Smooth muscle cell (in vitro differentiated cells): Measurements from ENCODE around the gene NDUFS3. TPM values are rescaled to one million over a fixed set of nuclear protein-coding genes. Genes with fewer than 3 reads are reported as not detected.

Experiments used
- DNase-seq: peaks from one replicate; lab custom pipeline; 2025; ENCODE audit not compliant: unreplicated experiment; lab: John Stamatoyannopoulos, UW
- H2AFZ ChIP-seq: fragments of 200-600 bp; sonication (generic); 2 replicates; pipeline ENCODE4 v1.6.0; 2016; ENCODE audit warnings: antibody characterized with exemption, low read depth, mild to moderate bottlenecking
- H3F3A ChIP-seq: fragments of 200-600 bp; sonication (generic); 2 replicates; pipeline ENCODE4 v1.6.0; 2017; ENCODE audit warnings: antibody characterized with exemption, low read depth
- H3K27ac ChIP-seq: fragments of 200-600 bp; sonication (generic); 2 replicates; pipeline ENCODE4 v1.5.1; 2016; ENCODE audit warnings: low read depth, mild to moderate bottlenecking
- H3K27me3 ChIP-seq: fragments of 200-600 bp; sonication (generic); 2 replicates; pipeline ENCODE4 v1.6.1; 2016; ENCODE audit warnings: low read depth, mild to moderate bottlenecking
- H3K36me3 ChIP-seq: fragments of 200-600 bp; sonication (generic); 2 replicates; pipeline ENCODE4 v1.5.1; 2016; ENCODE audit warnings: low read depth
- H3K4me1 ChIP-seq: fragments of 200-600 bp; sonication (generic); 2 replicates; pipeline ENCODE4 v1.5.1; 2016; ENCODE audit warnings: low read depth
- H3K4me2 ChIP-seq: fragments of 200-600 bp; sonication (generic); 2 replicates; pipeline ENCODE4 v1.6.0; 2016; ENCODE audit warnings: mild to moderate bottlenecking
- H3K4me3 ChIP-seq: fragments of 200-600 bp; sonication (generic); 2 replicates; pipeline ENCODE4 v1.5.1; 2016; ENCODE audit warnings: mild to moderate bottlenecking
- H3K79me2 ChIP-seq: fragments of 200-600 bp; sonication (generic); 2 replicates; pipeline ENCODE4 v1.6.0; 2016; ENCODE audit warnings: low read depth, mild to moderate bottlenecking
- H3K9ac ChIP-seq: fragments of 200-600 bp; sonication (generic); 2 replicates; pipeline ENCODE4 v1.6.0; 2016; ENCODE audit warnings: low read depth
- H3K9me3 ChIP-seq: fragments of 200-600 bp; sonication (generic); replicated peaks from 2 replicates; pipeline ENCODE4 v1.5.1; 2016; ENCODE audit warnings: low read depth
- H4K20me1 ChIP-seq: fragments of 200-600 bp; sonication (generic); 2 replicates; pipeline ENCODE4 v1.6.0; 2016; ENCODE audit warnings: low read depth
- CTCF ChIP-seq: fragments of 200-600 bp; sonication (generic); IDR thresholded peaks from 2 replicates; pipeline ENCODE4 v1.5.1; 2017; ENCODE audit warnings: borderline replicate concordance, mild to moderate bottlenecking, antibody characterized with exemption; ENCODE audit not compliant: insufficient read depth, poor library complexity, severe bottlenecking
- WGBS: methylation state at CpG from one replicate; pipeline ENCODE4 v1.1.7; 2016; ENCODE audit warnings: low lambda C conversion rate; 5-methylcytosine and 5-hydroxymethylcytosine counted together
- polyA plus RNA-seq: library from polyadenylated mRNA; unstranded; fragments of >200 nt; fragmentation: Nextera tagmentation; extraction: Ambion mirVana; gene quantifications from 2 replicates; pipeline ENCODE4 v1.2.1, GENCODE V29; 2016
- total RNA-seq: library from RNA; depleted of rRNA; stranded (reverse); fragments of >200 nt; gene quantifications from 2 replicates; pipeline ENCODE4 v1.2.3, GENCODE V29; 2014

NDUFS3 gene
- total and polyA plus RNA-seq, 2 experiments from 2014 or later, result 53.8 to 110 TPM

GRCh38 chr11:47570651-47571356 is 8.1 kb upstream of the NDUFS3 start:
- Histone ChIP-seq H3K9me3 (no peaks in the 10 kb centered on the region), H3K4me1 (no peaks in the 10 kb centered on the region), H4K20me1 (peaks cover 6% of the 10 kb centered on the region), H3K36me3 (no peaks in the 10 kb centered on the region), H3K9ac (no peak overlapping the region), H3K27ac (no peak overlapping the region), H2AFZ (no peak overlapping the region), H3F3A (no peaks in the 10 kb centered on the region), H3K4me3 (no peak overlapping the region), H3K27me3 (no peaks in the 10 kb centered on the region), H3K79me2 (peaks cover 41% of the 10 kb centered on the region), H3K4me2 (no peak overlapping the region)
- DNase-seq, result no peak
- no peak for TF ChIP-seq CTCF
- 97% methylated on average over 3 of the region's 3 CpGs for WGBS

- peak overlapping the region; percentile 17 for H3K27ac ChIP-seq
- no peaks in the 10 kb centered on the region for H3F3A ChIP-seq
- peaks cover 6% of the 10 kb centered on the region for H4K20me1 ChIP-seq
- H3K27me3 ChIP-seq, result no peaks in the 10 kb centered on the region
- H3K36me3 ChIP-seq, result no peaks in the 10 kb centered on the region
- no peak overlapping the region for H3K9ac ChIP-seq
- peaks cover 38% of the 10 kb centered on the region for H3K79me2 ChIP-seq
- H3K4me2 ChIP-seq, result no peak overlapping the region
- WGBS, result 98% methylated on average over 4 of the region's 4 CpGs
- no peak overlapping the region for H2AFZ ChIP-seq
- no peaks in the 10 kb centered on the region for H3K9me3 ChIP-seq
- no peak overlapping the region for H3K4me3 ChIP-seq
- no peaks in the 10 kb centered on the region for H3K4me1 ChIP-seq
- DNase-seq, result no peak
- no peak for TF ChIP-seq CTCF
Measured at GRCh38 chr11:47571357-47571729, 7.5 kb upstream of the NDUFS3 start.

- WGBS, result 77% methylated on average over 1 of the region's 1 CpG
- peaks cover 38% of the 10 kb centered on the region for H3K79me2 ChIP-seq
- no peak for TF ChIP-seq CTCF
Measured at GRCh38 chr11:47571895-47572294, 7.0 kb upstream of the NDUFS3 start.

GRCh38 chr11:47572715-47573255 is 6.1 kb upstream of the NDUFS3 start:
- Histone ChIP-seq H3K27ac (peak overlapping the region; percentile 17), H3K4me1 (peaks cover 2% of the 10 kb centered on the region), H3K9ac (no peak overlapping the region), H2AFZ (no peak overlapping the region), H3F3A (no peaks in the 10 kb centered on the region), H3K4me3 (no peak overlapping the region), H4K20me1 (peaks cover 6% of the 10 kb centered on the region), H3K27me3 (no peaks in the 10 kb centered on the region), H3K36me3 (no peaks in the 10 kb centered on the region), H3K79me2 (peaks cover 39% of the 10 kb centered on the region), H3K9me3 (no peaks in the 10 kb centered on the region), H3K4me2 (no peak overlapping the region)
- TF ChIP-seq CTCF, result no peak
- 97% methylated on average over 8 of the region's 8 CpGs for WGBS
- DNase-seq, result no peak

More at GRCh38 chr11:47571895-47572294, 7.0 kb upstream of the NDUFS3 start:
- H3K27me3 ChIP-seq, result no peaks in the 10 kb centered on the region
- no peaks in the 10 kb centered on the region for H3K9me3 ChIP-seq
- no peak overlapping the region for H3K4me3 ChIP-seq
- H3K4me1 ChIP-seq, result no peaks in the 10 kb centered on the region
- H3K9ac ChIP-seq, result no peak overlapping the region
- peak overlapping the region; percentile 17 for H3K27ac ChIP-seq
- peaks cover 6% of the 10 kb centered on the region for H4K20me1 ChIP-seq
- no peak overlapping the region for H3K4me2 ChIP-seq
- H3K36me3 ChIP-seq, result no peaks in the 10 kb centered on the region
- no peak for DNase-seq
- H3F3A ChIP-seq, result no peaks in the 10 kb centered on the region
- H2AFZ ChIP-seq, result no peak overlapping the region
